Tibial artery (tissue), 4 donors: Measurements from ENCODE around the gene CD40LG.

Experiments used
- DNase-seq, 2 donors: peaks; one replicate each; pipeline ENCODE4 v3.0.0-alpha.2; 2019
- H3K27ac ChIP-seq, 2 donors: fragments of 200-600 bp; sonication (generic) in 1 of 2; 1 replicate in 1 of 2; 2 replicates in 1 of 2; pipeline ENCODE4 v1.5.1; 2018 to 2019; ENCODE audit warnings: mild to moderate bottlenecking in 1 of 2
- H3K27me3 ChIP-seq, 2 donors: fragments of 200-600 bp; sonication (generic) in 1 of 2; one replicate each; pipeline versions ENCODE4 v1.5.1 to v1.6.0; 2016 to 2019
- H3K36me3 ChIP-seq, 3 donors: fragments of 200-600 bp; sonication (generic) in 2 of 3; one replicate each; pipeline ENCODE4 v1.5.1; 2016 to 2019; ENCODE audit warnings: mild to moderate bottlenecking in 2 of 3
- H3K4me1 ChIP-seq, 4 donors: fragments of 200-600 bp; sonication (generic) in 2 of 4; 1 replicate in 3 of 4; 2 replicates in 1 of 4; pipeline ENCODE4 v1.5.1; 2016 to 2019
- H3K4me3 ChIP-seq, 2 donors: fragments of 200-600 bp; sonication (generic) in 1 of 2; 1 replicate in 1 of 2; 2 replicates in 1 of 2; pipeline ENCODE4 v1.5.1; 2018 to 2019; ENCODE audit warnings: mild to moderate bottlenecking in 2 of 2
- H3K9me3 ChIP-seq, 3 donors: fragments of 200-600 bp; sonication (generic) in 1 of 3; one replicate each; pipeline ENCODE4 v1.5.1; 2016 to 2019
- CTCF ChIP-seq, 2 experiments: fragments of 200-600 bp in 1 of 2; fragments of 450-650 bp in 1 of 2; IDR thresholded peaks; one replicate each; pipeline ENCODE4 v1.5.1; 2017 to 2019; ENCODE audit warnings: antibody characterized with exemption in 2 of 2, mild to moderate bottlenecking in 1 of 2, moderate library complexity in 1 of 2
- intact Hi-C: fragments of 100-400 bp; cut with DNase I; formaldehyde crosslinking; loops from one replicate; pipeline ENCODE4 v1.15.0; 2023; ENCODE audit warnings: low total_unique reads

CD40LG gene

GRCh38 chrX:136660896-136661295, 12.9 kb downstream of the CD40LG start:
- Histone ChIP-seq H3K4me1 (no peaks in the 10 kb centered on the region), H3K4me3 (no peak overlapping the region), H3K27ac (no peak overlapping the region), H3K9me3 (peaks cover 0 to 4% (median 0%) of the 10 kb centered on the region in 3 donors), H3K27me3 (no peaks in the 10 kb centered on the region), H3K36me3 (peaks cover 0 to 16% (median 11%) of the 10 kb centered on the region in 3 donors)
- no peak for DNase-seq
- TF ChIP-seq CTCF (IDR thresholded peaks at IDR 0.05) = no peak
- intact Hi-C loops = no loop called here

GRCh38 chrX:136662104-136662503, 14.1 kb downstream of the CD40LG start:
- Histone ChIP-seq H3K4me1 (no peaks in the 10 kb centered on the region), H3K9me3 (peaks cover 0 to 4% (median 0%) of the 10 kb centered on the region in 3 donors), H3K27me3 (no peaks in the 10 kb centered on the region), H3K36me3 (peaks cover under 1 to 27% (median 11%) of the 10 kb centered on the region in 3 donors), H3K4me3 (no peak overlapping the region), H3K27ac (no peak overlapping the region)
- no peak for TF ChIP-seq CTCF (IDR thresholded peaks at IDR 0.05)
- no peak for DNase-seq
- intact Hi-C loops = no loop called here

GRCh38 chrX:136662976-136663375, 15.0 kb downstream of the CD40LG start:
- no peak overlapping the region for H3K27ac ChIP-seq
- no peaks in the 10 kb centered on the region for H3K4me1 ChIP-seq
- peaks cover 0 to 4% (median 0%) of the 10 kb centered on the region in 3 donors for H3K9me3 ChIP-seq
- no peak for TF ChIP-seq CTCF (IDR thresholded peaks at IDR 0.05)
- H3K36me3 ChIP-seq = peaks cover 8 to 35% (median 17%) of the 10 kb centered on the region in 3 donors
- no peak overlapping the region for H3K4me3 ChIP-seq
- intact Hi-C loops = no loop called here
- no peak for DNase-seq
- H3K27me3 ChIP-seq = no peaks in the 10 kb centered on the region

GRCh38 chrX:136665258-136665900, 17.4 kb downstream of the CD40LG start:
- Histone ChIP-seq H3K9me3 (peaks cover 0 to 4% (median 0%) of the 10 kb centered on the region in 3 donors), H3K27me3 (no peaks in the 10 kb centered on the region), H3K36me3 (peaks cover 21 to 41% (median 29%) of the 10 kb centered on the region in 3 donors), H3K4me1 (no peaks in the 10 kb centered on the region), H3K27ac (no peak overlapping the region), H3K4me3 (no peak overlapping the region)
- no peak for TF ChIP-seq CTCF (IDR thresholded peaks at IDR 0.05)
- no peak for DNase-seq
- intact Hi-C loops = no loop called here

- DNase-seq = no peak
- Histone ChIP-seq H3K27ac (no peak overlapping the region), H3K9me3 (peaks cover 0 to 4% (median 0%) of the 10 kb centered on the region in 3 donors), H3K27me3 (no peaks in the 10 kb centered on the region), H3K4me1 (no peaks in the 10 kb centered on the region), H3K4me3 (no peak overlapping the region), H3K36me3 (peaks cover 25 to 41% (median 29%) of the 10 kb centered on the region in 3 donors)
- intact Hi-C loops = no loop called here
- no peak for TF ChIP-seq CTCF (IDR thresholded peaks at IDR 0.05)
Observed at GRCh38 chrX:136666088-136666487, 18.1 kb downstream of the CD40LG start.
